ENCODE results near the gene CLCNKA. TPM values are rescaled to one million over a fixed set of nuclear protein-coding genes. Genes with fewer than 3 reads are reported as not detected.
"Not testable (repeated sequence)": the region's sequence is repeated elsewhere in the genome, so short reads cannot be mapped to it uniquely, and the experiment has no call there.

CLCNKA gene
- total RNA-seq, 4 donors from 2014 or later = 0.10 to 1.3 (median 0.63) TPM; not detected in 1

- intact Hi-C loops (cut with DNase I; ENCODE audit: low total_unique reads) = no loop called here
- peak; percentile 85 to 99 for DNase-seq (ENCODE audit: low spot score in 2 of 2)
- H3K4me3 ChIP-seq (ENCODE audit: low read depth, poor library complexity, severe bottlenecking) = peak within 1 kb of the TSS; percentile 77
- 10% methylated on average over 37 to 42 of the region's 47 CpGs for WGBS, 2 donors
- TF ChIP-seq POLR2A (IDR thresholded peaks at IDR 0.05) (peak in 1 of 2 donors; percentile 30), CTCF (IDR thresholded peaks at IDR 0.05) (no peak)
Observed at GRCh38 chr1:15975805-15976680, 45.8 kb upstream of the CLCNKA start, which contains the start of gene ZBTB17. ZBTB17 (minus strand) TSS chr1:15976101; CDS start chr1:15948495, 27,606 bp downstream.

- intact Hi-C loops (cut with DNase I; ENCODE audit: low total_unique reads); DNase-seq (ENCODE audit: low spot score in 2 of 2); H3K4me3 ChIP-seq (ENCODE audit: low read depth, poor library complexity, severe bottlenecking): not testable (repeated sequence)
- WGBS, 2 donors = 92% methylated on average over 4 of the region's 4 CpGs
Observed at GRCh38 chr1:15977947-15978346, 43.9 kb upstream of the CLCNKA start.

DNA sequence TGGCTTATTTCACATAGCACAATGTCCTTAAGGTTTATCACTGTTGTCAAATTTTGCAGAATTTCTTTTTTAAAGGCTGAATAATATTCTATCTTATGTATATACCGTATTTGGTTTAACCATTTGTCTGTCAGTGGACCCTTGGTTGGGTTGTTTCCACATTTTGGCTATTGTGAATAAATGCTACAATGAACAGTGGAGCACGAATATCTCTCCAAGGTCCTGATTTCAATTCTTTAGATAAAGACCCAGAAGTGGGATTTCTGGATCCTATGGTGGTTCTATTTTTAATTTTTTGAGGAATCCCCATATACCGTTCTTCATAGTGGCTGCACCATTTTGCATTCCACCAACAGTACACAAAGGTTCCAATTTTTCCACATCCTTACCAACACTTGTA lies 40.2 kb upstream of the CLCNKA start:
- 92% methylated on average over 3 of the region's 3 CpGs for WGBS, 2 donors
- intact Hi-C loops (cut with DNase I; ENCODE audit: low total_unique reads) = no loop called here
- DNase-seq (ENCODE audit: low spot score in 2 of 2) = no peak
- TF ChIP-seq CTCF (IDR thresholded peaks at IDR 0.05) (no peak), POLR2A (IDR thresholded peaks at IDR 0.05) (no peak)
- H3K4me3 ChIP-seq (ENCODE audit: low read depth, poor library complexity, severe bottlenecking) = no peak overlapping the region

DNA sequence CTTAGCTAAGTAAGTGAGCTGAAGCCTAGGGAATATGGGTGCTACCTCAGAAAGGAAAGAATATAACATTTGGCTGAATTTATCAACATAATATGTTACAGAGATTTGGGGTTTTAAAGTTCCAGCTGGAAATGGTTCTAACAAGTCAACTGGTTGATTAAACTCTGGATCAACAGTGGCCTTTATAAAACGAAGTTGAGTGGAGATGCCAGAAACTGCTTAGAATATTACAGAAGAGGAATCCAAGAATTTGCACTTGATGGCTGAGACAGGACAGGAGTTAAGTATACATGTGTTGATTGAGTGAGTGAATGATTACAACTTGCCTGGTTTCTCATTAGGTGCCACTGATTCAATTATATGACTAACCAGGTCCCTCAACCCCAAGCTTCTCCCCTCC lies 38.6 kb upstream of the CLCNKA start:
- DNase-seq (ENCODE audit: low spot score in 2 of 2) = no peak
- 26 to 47% methylated on average over 1 of the region's 1 CpG for WGBS, 2 donors
- intact Hi-C loops (cut with DNase I; ENCODE audit: low total_unique reads) = no loop called here
- TF ChIP-seq POLR2A (IDR thresholded peaks at IDR 0.05) (no peak), CTCF (IDR thresholded peaks at IDR 0.05) (no peak)
- H3K4me3 ChIP-seq (ENCODE audit: low read depth, poor library complexity, severe bottlenecking) = no peak overlapping the region

DNA sequence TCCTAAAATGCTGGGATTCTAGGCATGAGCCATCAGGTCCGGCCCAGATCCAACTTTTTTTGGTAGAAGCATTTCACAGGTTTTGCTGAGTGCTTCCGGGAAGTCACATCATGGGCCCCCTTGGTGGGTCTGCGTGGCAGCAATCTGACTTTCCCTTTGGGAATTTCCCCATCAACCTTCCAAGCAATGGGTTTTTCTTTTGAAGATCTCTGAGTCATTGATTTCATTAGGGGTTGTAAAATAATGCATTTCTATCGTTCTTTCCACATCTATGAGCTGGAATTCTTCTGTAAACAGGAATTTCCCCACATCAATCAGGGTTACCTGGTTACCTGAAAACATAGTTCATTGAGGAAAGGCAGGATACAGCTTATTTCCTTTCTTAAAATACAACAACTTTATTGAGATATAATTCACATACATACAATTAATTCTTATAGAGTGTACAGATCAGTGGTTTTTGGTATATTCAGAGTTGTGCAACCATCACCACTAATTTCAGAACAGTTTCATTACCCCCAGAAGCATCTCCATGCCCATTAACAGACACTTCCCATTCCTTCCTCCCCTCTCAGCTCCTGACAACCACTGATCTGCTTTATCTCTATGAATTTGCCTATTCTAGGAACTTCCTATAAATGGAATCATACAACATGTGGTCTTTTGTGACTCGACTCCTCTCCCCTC lies 36.1 kb upstream of the CLCNKA start:
- intact Hi-C loops (cut with DNase I; ENCODE audit: low total_unique reads) = no loop called here
- 52 to 57% methylated on average over 5 of the region's 5 CpGs for WGBS, 2 donors

More for the DNA sequence above, 36.1 kb upstream of the CLCNKA start:
- no peak for TF ChIP-seq POLR2A (IDR thresholded peaks at IDR 0.05)
- no peak for TF ChIP-seq CTCF (IDR thresholded peaks at IDR 0.05)
- H3K4me3 ChIP-seq (ENCODE audit: low read depth, poor library complexity, severe bottlenecking) = no peak overlapping the region
- DNase-seq (ENCODE audit: low spot score in 2 of 2) = no peak

Data from lower leg skin (tissue), 4 donors.